Adrenal gland (tissue), 12 donors: ENCODE data around the gene STIM2. TPM values are rescaled to one million over a fixed set of nuclear protein-coding genes. Genes with fewer than 3 reads are reported as not detected.
A peak's percentile ranks its signal among the peaks of the same experiment; 100 is the strongest.

Experiments used
- DNase-seq, 7 donors: peaks; one replicate each; pipeline ENCODE4 v3.0.0-alpha.2; 2019 to 2020
- H3K27ac ChIP-seq, 5 donors: fragments of 200-600 bp; sonication (generic) in 4 of 5; 1 replicate in 3 of 5; 2 replicates in 2 of 5; pipeline versions ENCODE4 v1.5.1 to v1.8.0; 2016 to 2020; ENCODE audit warnings: mild to moderate bottlenecking in 1 of 5
- H3K27me3 ChIP-seq: fragments of 200-600 bp; 2 replicates; pipeline ENCODE4 v1.8.0; 2021
- H3K36me3 ChIP-seq, 2 donors: fragments of 200-600 bp; replicated peaks in 1 of 2; 1 replicate in 1 of 2; 2 replicates in 1 of 2; pipeline versions ENCODE4 v1.5.1 to v1.8.0; 2018 to 2022
- H3K4me1 ChIP-seq, 2 donors: fragments of 200-600 bp; replicated peaks in 1 of 2; 1 replicate in 1 of 2; 2 replicates in 1 of 2; pipeline versions ENCODE4 v1.5.1 to v1.8.0; 2018 to 2021
- H3K4me3 ChIP-seq, 4 donors: fragments of 200-600 bp; sonication (generic) in 3 of 4; one replicate each; pipeline ENCODE4 v1.5.1; 2016 to 2018
- H3K9me3 ChIP-seq, 3 donors: fragments of 200-600 bp; sonication (generic) in 1 of 3; replicated peaks in 1 of 3; 1 replicate in 2 of 3; 2 replicates in 1 of 3; pipeline versions ENCODE4 v1.5.1 to v1.8.0; 2016 to 2021
- POLR2A ChIP-seq, 2 donors: fragments of 450-650 bp; IDR thresholded peaks; one replicate each; pipeline ENCODE4 v1.6.1; 2017; ENCODE audit warnings: antibody characterized with exemption in 2 of 2, mild to moderate bottlenecking in 2 of 2, moderate library complexity in 1 of 2
- WGBS, 4 donors: extraction: QIAGEN DNeasy Blood & Tissue Kit in 2 of 4; methylation state at CpG; one replicate each; pipeline versions ENCODE4 v1.1.5 to v1.1.7; 2013 to 2017; 5-methylcytosine and 5-hydroxymethylcytosine counted together
- intact Hi-C, 2 donors: fragments of 100-400 bp; cut with DNase I; formaldehyde crosslinking; loops; one replicate each; pipeline versions ENCODE4 v1.14.1 to v1.15.0; 2022 to 2023
- polyA plus RNA-seq, 3 donors: library from polyadenylated mRNA; stranded (reverse); fragments of 200-250 nt in 2 of 3; fragments of 350-450 nt in 1 of 3; fragmentation: Illumina TruSeq in 1 of 3; extraction: RNeasy Lipid Tissue Mini Kit (QIAGEN cat#74804) in 1 of 3; gene quantifications; one replicate each; pipeline ENCODE4 v1.2.3, GENCODE V29; 2013 to 2014
- total RNA-seq, 9 donors: library from RNA; depleted of rRNA in 4 of 9; stranded (reverse); fragments of >200 nt in 4 of 9; fragments of 120-200 nt in 1 of 9; fragmentation: NEBNext Ultra II Directional in 1 of 9; extraction: Animal tissue kit (Norgen Biotek cat#: 25700) in 1 of 9; gene quantifications; one replicate each; pipeline versions ENCODE4 v1.1.0 to v1.2.4, GENCODE V29; 2013 to 2023
- TF ChIP-seq, protein P1 (sequence below), 6 experiments: fragments of 450-650 bp in 4 of 6; fragments of 200-600 bp in 2 of 6; sonication (generic) in 1 of 6; IDR thresholded peaks; 1 replicate in 5 of 6; 2 replicates in 1 of 6; pipeline versions ENCODE4 v1.5.1 to v1.8.0; 2016 to 2021; ENCODE audit warnings: antibody characterized with exemption in 6 of 6, mild to moderate bottlenecking in 2 of 6, moderate library complexity in 1 of 6
- donor health status: healthy with polysubstance abuse.
- donor health status: Bipolar disorder and iron deficiency.
- donor health status: DM: yes; HTN: yes; CAD: no.
- donor health status: DM: no; HTN: no; CAD: no.
- donor health status: DM: no; HTN: no; CAD: no.
- donor health status: DM: yes; HTN: yes; CAD: no.

STIM2 gene
- total and polyA plus RNA-seq, 12 donors = 7.5 to 30.4 (median 14.9) TPM

DNA sequence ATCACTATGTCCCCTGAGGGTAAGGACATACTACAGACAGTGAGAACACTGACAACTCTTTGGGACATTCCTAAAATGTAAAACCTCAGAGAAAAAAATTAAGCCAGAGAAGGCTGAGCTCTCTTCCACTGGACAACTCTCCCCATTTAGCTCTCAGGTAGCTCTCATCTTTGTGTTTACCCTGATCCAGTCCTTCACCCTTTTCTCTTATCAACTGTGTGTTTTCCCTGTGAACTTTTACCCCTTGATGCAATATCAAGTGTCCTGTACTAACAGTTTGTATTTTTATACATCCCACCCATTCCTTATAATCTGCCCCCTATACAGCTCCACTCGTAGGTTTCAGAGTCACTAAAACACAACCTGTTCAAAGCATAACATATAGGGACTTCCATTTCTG is 182.6 kb downstream of the STIM2 start:
- Histone ChIP-seq H3K4me1 (no peaks in the 10 kb centered on the region), H3K36me3 (no peaks in the 10 kb centered on the region), H3K27ac (no peak overlapping the region), H3K27me3 (no peaks in the 10 kb centered on the region), H3K9me3 (no peaks in the 10 kb centered on the region), H3K4me3 (no peak overlapping the region)
- 52 to 70% (median 64%) methylated on average over 1 of the region's 1 CpG for WGBS, 4 donors
- intact Hi-C loops = no loop called here
- no peak for DNase-seq
- no peak for TF ChIP-seq POLR2A (IDR thresholded peaks at IDR 0.05)
- TF ChIP-seq, protein P1, sequence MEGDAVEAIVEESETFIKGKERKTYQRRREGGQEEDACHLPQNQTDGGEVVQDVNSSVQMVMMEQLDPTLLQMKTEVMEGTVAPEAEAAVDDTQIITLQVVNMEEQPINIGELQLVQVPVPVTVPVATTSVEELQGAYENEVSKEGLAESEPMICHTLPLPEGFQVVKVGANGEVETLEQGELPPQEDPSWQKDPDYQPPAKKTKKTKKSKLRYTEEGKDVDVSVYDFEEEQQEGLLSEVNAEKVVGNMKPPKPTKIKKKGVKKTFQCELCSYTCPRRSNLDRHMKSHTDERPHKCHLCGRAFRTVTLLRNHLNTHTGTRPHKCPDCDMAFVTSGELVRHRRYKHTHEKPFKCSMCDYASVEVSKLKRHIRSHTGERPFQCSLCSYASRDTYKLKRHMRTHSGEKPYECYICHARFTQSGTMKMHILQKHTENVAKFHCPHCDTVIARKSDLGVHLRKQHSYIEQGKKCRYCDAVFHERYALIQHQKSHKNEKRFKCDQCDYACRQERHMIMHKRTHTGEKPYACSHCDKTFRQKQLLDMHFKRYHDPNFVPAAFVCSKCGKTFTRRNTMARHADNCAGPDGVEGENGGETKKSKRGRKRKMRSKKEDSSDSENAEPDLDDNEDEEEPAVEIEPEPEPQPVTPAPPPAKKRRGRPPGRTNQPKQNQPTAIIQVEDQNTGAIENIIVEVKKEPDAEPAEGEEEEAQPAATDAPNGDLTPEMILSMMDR (IDR thresholded peaks at IDR 0.05) = no peak

DNA sequence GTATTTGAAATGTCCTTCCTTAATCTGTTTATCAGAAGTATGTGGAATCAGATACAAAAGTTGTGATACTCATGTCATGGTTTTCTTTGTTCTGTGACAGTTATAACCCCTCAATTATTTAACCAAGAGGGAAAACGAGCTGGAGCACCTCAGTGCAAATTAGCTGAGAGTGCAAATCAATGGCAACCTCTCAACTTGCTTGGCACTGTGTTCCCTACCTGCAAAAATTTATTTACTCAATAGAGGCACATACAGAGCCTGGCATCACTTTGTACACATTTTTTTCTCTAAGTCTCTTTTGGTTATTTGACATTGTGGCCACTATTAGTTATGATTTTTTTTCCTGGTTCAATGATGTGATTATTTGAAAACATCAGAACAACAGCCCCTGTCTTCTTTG is 186.2 kb downstream of the STIM2 start:
- DNase-seq = no peak
- TF ChIP-seq POLR2A (IDR thresholded peaks at IDR 0.05) = no peak
- TF ChIP-seq, protein P1 (IDR thresholded peaks at IDR 0.05) = no peak
- WGBS, 4 donors = 5 to 24% (median 21%) methylated on average over 1 of the region's 1 CpG
- Histone ChIP-seq H3K36me3 (no peaks in the 10 kb centered on the region), H3K4me1 (no peaks in the 10 kb centered on the region), H3K9me3 (no peaks in the 10 kb centered on the region), H3K27me3 (no peaks in the 10 kb centered on the region), H3K27ac (no peak overlapping the region), H3K4me3 (no peak overlapping the region)
- intact Hi-C loops = no loop called here

DNA sequence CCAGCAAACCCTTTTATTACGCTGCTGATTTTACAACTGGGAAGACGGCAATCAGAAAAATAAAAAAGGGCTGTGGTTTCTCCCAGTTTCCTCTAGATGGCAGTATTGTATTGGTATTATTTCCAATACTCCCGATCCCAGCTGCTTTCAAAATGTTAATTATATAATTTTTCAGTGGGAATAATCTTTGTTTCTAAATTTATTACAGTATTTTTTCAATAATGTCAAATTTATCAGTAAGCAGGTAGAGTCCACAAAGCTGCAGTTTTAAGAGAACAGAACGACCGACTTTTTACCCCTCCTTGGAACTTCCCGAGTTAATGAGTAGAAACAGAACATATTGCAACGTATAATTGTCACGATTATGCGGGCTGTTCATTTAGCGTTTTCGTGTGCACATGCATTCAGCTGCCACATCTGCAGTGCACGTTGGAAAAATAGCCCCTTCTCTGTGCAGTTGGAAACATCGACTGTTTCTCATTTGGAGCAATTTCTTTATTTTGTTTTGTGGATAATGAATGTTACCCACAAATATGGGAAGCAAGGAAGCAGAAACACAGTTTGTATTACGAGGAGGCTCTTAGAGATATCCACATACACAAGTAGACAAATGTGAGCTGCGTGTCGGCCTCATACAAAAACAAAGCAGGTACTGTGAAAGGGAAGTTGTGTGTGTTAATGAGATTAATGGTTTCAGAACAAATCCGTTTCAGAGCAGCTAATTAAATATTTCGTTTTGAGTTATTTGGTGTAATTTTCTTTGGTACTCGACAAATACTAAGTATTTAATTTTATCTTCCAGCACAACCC is 188.0 kb downstream of the STIM2 start:
- no peaks in the 10 kb centered on the region for H3K9me3 ChIP-seq
- peak overlapping the region in 1 of 4 donors; percentile 37 for H3K4me3 ChIP-seq
- WGBS, 4 donors = 16 to 28% (median 20%) methylated on average over 19 of the region's 19 CpGs
- H3K36me3 ChIP-seq = no peaks in the 10 kb centered on the region
- H3K27me3 ChIP-seq = no peaks in the 10 kb centered on the region
- intact Hi-C loops = no loop called here
- no peak for DNase-seq
- no peak overlapping the region for H3K27ac ChIP-seq
- no peak for TF ChIP-seq POLR2A (IDR thresholded peaks at IDR 0.05)
- TF ChIP-seq, protein P1 (IDR thresholded peaks at IDR 0.05) = peak; percentile 68 to 79 (median 72)
- no peaks in the 10 kb centered on the region for H3K4me1 ChIP-seq

DNA sequence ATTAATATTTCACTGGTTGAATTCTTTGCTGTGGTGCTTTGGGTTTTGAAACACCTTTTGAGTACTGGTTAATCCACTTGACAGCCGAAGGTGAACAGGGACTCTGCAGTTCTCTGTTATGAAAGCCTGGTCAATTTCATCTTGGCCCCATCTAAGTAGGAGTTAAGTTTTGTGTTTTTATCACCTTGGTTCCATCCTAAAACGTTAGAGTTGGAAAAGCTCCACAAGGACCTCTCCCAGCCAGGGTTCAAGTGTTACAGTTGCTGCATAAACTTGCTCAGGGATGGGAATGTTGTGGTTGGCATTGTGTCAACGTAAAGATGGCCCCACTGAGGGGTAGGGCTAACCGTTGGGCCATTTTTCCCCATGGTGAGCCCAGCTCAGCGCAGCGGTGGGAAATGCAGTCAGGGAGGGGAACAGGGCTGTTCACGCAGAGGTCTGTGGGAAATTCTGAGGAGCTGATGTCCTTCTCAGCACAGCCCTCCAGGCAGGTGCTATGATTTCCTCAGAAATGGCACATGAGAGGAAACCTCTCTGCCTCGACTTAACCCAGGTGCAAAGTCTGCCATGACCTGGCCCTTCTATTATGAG is 188.7 kb downstream of the STIM2 start:
- TF ChIP-seq, protein P1 (IDR thresholded peaks at IDR 0.05) = no peak
- no peak for TF ChIP-seq POLR2A (IDR thresholded peaks at IDR 0.05)
- Histone ChIP-seq H3K27ac (no peak overlapping the region), H3K27me3 (no peaks in the 10 kb centered on the region), H3K4me1 (no peaks in the 10 kb centered on the region), H3K4me3 (no peak overlapping the region), H3K36me3 (no peaks in the 10 kb centered on the region), H3K9me3 (no peaks in the 10 kb centered on the region)
- WGBS, 4 donors = 48 to 60% (median 57%) methylated on average over 7 to 8 of the region's 8 CpGs
- no peak for DNase-seq
- intact Hi-C loops = no loop called here
